RWPE2 (cell line): ENCODE measurements around the gene ITFG2.

Experiments used
- ATAC-seq: fragments of 200-7000 bp; cut with Tn5 transposase; 3 replicates; pipeline ENCODE4 v1.9.1; 2021; ENCODE audit warnings: low read depth
- DNase-seq: peaks from one replicate; pipeline ENCODE4 v3.0.0-alpha.2; 2020; ENCODE audit warnings: low spot score
- H3K27ac ChIP-seq: fragments of 450-650 bp; 2 replicates; pipeline ENCODE4 v1.5.1; 2017; ENCODE audit warnings: mild to moderate bottlenecking; ENCODE audit not compliant: poor library complexity, severe bottlenecking
- H3K27me3 ChIP-seq: fragments of 250-450 bp; sonication (Bioruptor Pico); 2 replicates; pipeline ENCODE4 v1.5.1; 2021; ENCODE audit warnings: mild to moderate bottlenecking, moderate library complexity; ENCODE audit not compliant: insufficient read depth, poor library complexity, severe bottlenecking
- H3K36me3 ChIP-seq: fragments of 250-450 bp; sonication (Bioruptor Pico); 2 replicates; pipeline ENCODE4 v1.5.1; 2020; ENCODE audit warnings: low read depth, mild to moderate bottlenecking, moderate library complexity
- H3K4me1 ChIP-seq: fragments of 250-450 bp; sonication (Bioruptor Pico); 2 replicates; pipeline ENCODE4 v1.5.1; 2021; ENCODE audit warnings: mild to moderate bottlenecking, moderate library complexity; ENCODE audit not compliant: insufficient read depth, poor library complexity, severe bottlenecking
- H3K4me3 ChIP-seq: fragments of 250-450 bp; sonication (Bioruptor Pico); 2 replicates; pipeline ENCODE4 v1.5.1; 2021; ENCODE audit warnings: mild to moderate bottlenecking, moderate library complexity; ENCODE audit not compliant: severe bottlenecking
- H3K9me3 ChIP-seq: fragments of 250-450 bp; sonication (Bioruptor Pico); 2 replicates; pipeline ENCODE4 v1.5.1; 2021; ENCODE audit warnings: mild to moderate bottlenecking, moderate library complexity; ENCODE audit not compliant: severe bottlenecking
- CTCF ChIP-seq: fragments of 450-650 bp; IDR thresholded peaks from one replicate; pipeline ENCODE4 v1.5.1; 2017; ENCODE audit warnings: mild to moderate bottlenecking, moderate library complexity; ENCODE audit not compliant: poor library complexity, severe bottlenecking

The ITFG2 gene

GRCh38 chr12:2854669-2855453 is 42.4 kb downstream of the ITFG2 start:
- ATAC-seq, result no peak
- no peak for TF ChIP-seq CTCF
- Histone ChIP-seq H3K36me3 (peaks cover 19% of the 10 kb centered on the region), H3K27me3 (no peaks in the 10 kb centered on the region), H3K9me3 (no peaks in the 10 kb centered on the region), H3K4me3 (no peak overlapping the region), H3K27ac (no peak overlapping the region), H3K4me1 (no peaks in the 10 kb centered on the region)
- DNase-seq, result peak; percentile 66

GRCh38 chr12:2855546-2855945 is 43.1 kb downstream of the ITFG2 start:
- Histone ChIP-seq H3K36me3 (peaks cover 26% of the 10 kb centered on the region), H3K9me3 (no peaks in the 10 kb centered on the region), H3K27ac (no peak overlapping the region), H3K4me3 (no peak overlapping the region), H3K27me3 (no peaks in the 10 kb centered on the region), H3K4me1 (no peaks in the 10 kb centered on the region)
- TF ChIP-seq CTCF, result no peak
- ATAC-seq (no peak), DNase-seq (no peak)

- ATAC-seq, result 0 out of 3 replicates have a peak, but pooled peaks have one; percentile 22
- peaks cover 31% of the 10 kb centered on the region for H3K36me3 ChIP-seq
- DNase-seq, result no peak
- no peak for TF ChIP-seq CTCF
- no peak overlapping the region for H3K27ac ChIP-seq
- no peaks in the 10 kb centered on the region for H3K4me1 ChIP-seq
- no peak overlapping the region for H3K4me3 ChIP-seq
- no peaks in the 10 kb centered on the region for H3K27me3 ChIP-seq
- H3K9me3 ChIP-seq, result no peaks in the 10 kb centered on the region
Measured at GRCh38 chr12:2856051-2856450, 43.6 kb downstream of the ITFG2 start.

GRCh38 chr12:2857021-2857431 is 44.6 kb downstream of the ITFG2 start, which contains the start of gene TEX52:
TEX52 (minus strand) TSS chr12:2857039; CDS start chr12:2857026, 13 bp downstream.
- Histone ChIP-seq H3K4me3 (no peak within 1 kb of the TSS), H3K9me3 (no peaks in the 10 kb centered on the region), H3K36me3 (peaks cover 41% of the 10 kb centered on the region), H3K27ac (no peak within 1 kb of the TSS), H3K4me1 (no peaks in the 10 kb centered on the region), H3K27me3 (no peaks in the 10 kb centered on the region)
- ATAC-seq (peak; percentile 10; the same call in 1 of the 3 replicates), DNase-seq (no peak)
- TF ChIP-seq CTCF, result no peak

- ATAC-seq, result no peak
- Histone ChIP-seq H3K27me3 (no peaks in the 10 kb centered on the region), H3K36me3 (peaks cover 46% of the 10 kb centered on the region)
Measured at GRCh38 chr12:2857576-2857975, 45.1 kb downstream of the ITFG2 start.

More at GRCh38 chr12:2857576-2857975, 45.1 kb downstream of the ITFG2 start:
- DNase-seq, result no peak
- no peak for TF ChIP-seq CTCF
- H3K4me1 ChIP-seq, result no peaks in the 10 kb centered on the region
- H3K4me3 ChIP-seq, result no peak overlapping the region
- H3K9me3 ChIP-seq, result no peaks in the 10 kb centered on the region
- no peak overlapping the region for H3K27ac ChIP-seq
